GM10266 (cell line): ENCODE results near the gene TRPV2.

Experiments
- DNase-seq: peaks from one replicate; pipeline ENCODE4 v3.0.0; 2012; ENCODE audit errors: extremely low spot score
- TF ChIP-seq, protein P1 (sequence below): IDR thresholded peaks from 2 replicates; pipeline ENCODE4 v1.5.1; 2012; ENCODE audit warnings: mild to moderate bottlenecking, low read depth; ENCODE audit not compliant: control insufficient read depth, insufficient read depth; ENCODE audit errors: missing control alignments

The TRPV2 gene

DNA sequence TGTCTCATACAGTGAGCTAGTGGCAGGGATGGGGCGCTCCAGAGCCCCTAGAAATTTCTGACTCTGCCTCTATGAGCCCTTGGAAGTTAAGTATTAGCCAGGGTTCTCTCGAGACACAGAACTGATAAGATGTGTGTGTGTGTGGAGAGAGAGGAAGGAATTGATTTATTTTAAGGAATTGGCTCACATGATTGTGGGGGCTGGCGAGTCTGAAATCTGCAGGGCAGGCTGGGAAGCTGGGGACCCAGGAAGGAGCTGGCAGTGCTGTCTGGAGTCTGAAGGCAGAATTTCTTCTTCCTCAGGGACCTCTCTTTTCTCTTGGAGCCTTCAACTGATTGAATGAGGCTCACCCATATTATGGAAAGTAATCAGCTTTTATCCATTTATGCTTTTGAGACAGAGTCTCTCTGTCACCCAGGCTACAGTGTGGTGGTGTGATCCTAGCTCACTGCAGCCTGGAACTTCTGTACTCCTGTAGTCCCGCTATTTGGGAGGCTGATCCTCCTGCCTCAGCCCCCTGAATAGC is 59.9 kb downstream of the TRPV2 start:
- TF ChIP-seq, protein P1, sequence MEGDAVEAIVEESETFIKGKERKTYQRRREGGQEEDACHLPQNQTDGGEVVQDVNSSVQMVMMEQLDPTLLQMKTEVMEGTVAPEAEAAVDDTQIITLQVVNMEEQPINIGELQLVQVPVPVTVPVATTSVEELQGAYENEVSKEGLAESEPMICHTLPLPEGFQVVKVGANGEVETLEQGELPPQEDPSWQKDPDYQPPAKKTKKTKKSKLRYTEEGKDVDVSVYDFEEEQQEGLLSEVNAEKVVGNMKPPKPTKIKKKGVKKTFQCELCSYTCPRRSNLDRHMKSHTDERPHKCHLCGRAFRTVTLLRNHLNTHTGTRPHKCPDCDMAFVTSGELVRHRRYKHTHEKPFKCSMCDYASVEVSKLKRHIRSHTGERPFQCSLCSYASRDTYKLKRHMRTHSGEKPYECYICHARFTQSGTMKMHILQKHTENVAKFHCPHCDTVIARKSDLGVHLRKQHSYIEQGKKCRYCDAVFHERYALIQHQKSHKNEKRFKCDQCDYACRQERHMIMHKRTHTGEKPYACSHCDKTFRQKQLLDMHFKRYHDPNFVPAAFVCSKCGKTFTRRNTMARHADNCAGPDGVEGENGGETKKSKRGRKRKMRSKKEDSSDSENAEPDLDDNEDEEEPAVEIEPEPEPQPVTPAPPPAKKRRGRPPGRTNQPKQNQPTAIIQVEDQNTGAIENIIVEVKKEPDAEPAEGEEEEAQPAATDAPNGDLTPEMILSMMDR = no peak
- DNase-seq = no peak

DNA sequence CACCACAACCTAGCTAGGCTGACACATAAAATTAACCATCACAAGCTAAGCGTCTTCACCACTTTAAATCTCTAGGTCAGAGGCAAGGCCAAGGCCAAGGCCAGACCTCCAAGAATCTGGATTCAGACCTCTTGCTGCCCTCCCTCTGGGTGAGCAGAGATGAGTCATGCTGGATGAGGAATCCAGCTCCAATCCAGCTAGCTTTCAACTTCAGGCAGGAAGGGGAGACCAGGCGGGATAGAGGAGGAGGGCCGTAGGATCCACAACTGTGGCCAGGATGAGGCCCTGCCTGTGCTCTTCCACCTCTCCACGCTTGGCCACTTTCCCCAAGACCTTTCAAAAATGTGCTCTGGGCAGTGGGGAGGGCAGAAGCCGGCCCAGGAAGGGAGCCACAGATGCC is 61.9 kb downstream of the TRPV2 start:
- TF ChIP-seq, protein P1 = no peak
- DNase-seq = no peak

- TF ChIP-seq, protein P1 = no peak
- no peak for DNase-seq
These were observed 62.3 kb downstream of the TRPV2 start for GRCh38 chr17:16477666-16478065.

GRCh38 chr17:16478649-16479048 is 63.3 kb downstream of the TRPV2 start:
- no peak for DNase-seq
- TF ChIP-seq, protein P1 = no peak

DNA sequence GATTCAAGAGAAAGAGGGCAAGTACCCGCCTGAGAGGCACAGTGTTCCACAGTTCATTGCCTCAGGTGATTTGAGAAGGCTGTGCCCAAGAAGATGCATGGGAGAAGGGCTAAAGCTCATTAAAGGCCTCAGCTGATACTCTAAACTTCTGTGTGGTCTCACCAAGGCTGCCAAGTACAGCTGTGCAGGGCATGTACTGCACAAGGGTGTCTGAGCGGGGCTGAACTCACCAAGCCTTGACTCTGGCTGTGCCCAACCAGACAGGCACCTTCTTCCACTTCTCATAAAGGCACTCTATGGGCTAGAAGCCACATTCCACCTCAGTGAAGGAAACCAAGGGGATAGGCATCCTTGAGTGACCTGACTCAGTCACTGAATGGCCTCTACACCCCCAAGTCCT is 63.9 kb downstream of the TRPV2 start:
- no peak for DNase-seq
- TF ChIP-seq, protein P1 = no peak

DNA sequence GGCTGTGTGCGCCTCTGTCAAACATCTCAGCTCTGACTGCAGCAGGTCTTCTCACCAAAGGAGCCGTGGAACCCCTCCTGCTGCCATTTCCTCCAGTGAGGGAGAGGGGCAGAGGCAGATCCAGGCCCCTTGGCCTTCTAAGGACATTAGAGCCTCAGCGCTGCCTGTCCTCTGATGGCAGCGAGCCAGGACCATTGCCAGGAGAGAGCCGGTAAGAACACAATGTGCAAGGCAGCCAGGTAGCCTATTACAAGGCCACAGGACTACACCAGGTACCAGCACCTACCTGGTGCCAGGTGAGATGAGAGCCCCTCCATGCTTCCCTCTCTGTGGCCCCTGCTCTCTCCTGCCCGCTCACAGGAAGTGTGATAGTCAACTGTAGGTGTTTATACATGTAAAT is 65.6 kb downstream of the TRPV2 start:
- TF ChIP-seq, protein P1 = no peak
- DNase-seq = no peak

DNA sequence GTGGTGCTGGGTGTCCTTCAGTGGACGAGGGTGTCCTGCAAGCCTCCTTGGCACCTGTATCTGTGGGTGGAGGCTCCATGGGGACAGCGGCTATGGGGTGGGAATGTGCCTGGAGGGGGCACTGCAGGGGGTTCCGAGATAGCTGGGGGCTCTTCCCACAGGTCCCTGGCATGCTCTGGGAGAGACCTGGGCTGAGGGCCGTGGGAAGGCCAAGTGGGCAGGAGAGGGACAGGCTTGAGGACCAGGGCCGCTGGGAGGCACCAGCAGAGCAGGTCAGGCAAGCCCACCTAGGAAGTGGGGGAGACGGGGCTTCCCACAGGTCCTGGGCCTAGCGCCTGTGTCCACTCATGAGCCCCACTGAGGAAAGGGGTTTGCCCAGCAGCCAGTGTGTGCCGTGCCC is 66.9 kb downstream of the TRPV2 start:
- DNase-seq = no peak
- TF ChIP-seq, protein P1 = no peak
